K562 (cell line): Measurements from ENCODE around the gene UBE2J2. TPM values are rescaled to one million over a fixed set of nuclear protein-coding genes. Genes with fewer than 3 reads are reported as not detected.

Experiments
- ATAC-seq: fragments of 200-7000 bp; cut with Tn5 transposase; 3 replicates; pipeline ENCODE4 v1.9.1; 2020; ENCODE audit warnings: moderate library complexity
- BruUV-seq: library from RNA; stranded (reverse); fragments of 400-500 nt; replicated peaks from 2 replicates; lab custom pipeline; 2021; lab: Mats Ljungman, UMichigan
- CTCF ChIA-PET: fragments of 300-600 bp; formaldehyde crosslinking; extraction: SDS; loops from one replicate; lab custom pipeline; 2021; ENCODE audit warnings: low intra/inter-chr PET ratio; lab: Yijun Ruan, JAX
- POLR2A ChIA-PET: fragments of 300-600, 350-650 bp; sonication (Branson Sonifier 250); formaldehyde crosslinking; extraction: SDS; loops from one replicate; lab custom pipeline; 2021; ENCODE audit warnings: antibody characterized with exemption, inconsistent platforms; lab: Yijun Ruan, JAX
- DNase-seq, 4 experiments: peaks; one replicate each; pipeline versions ENCODE4 v3.0.0 to v3.0.0-alpha.2; 2011 to 2018; ENCODE audit warnings: low spot score in 3 of 4, mixed read lengths in 3 of 4; ENCODE audit errors: extremely low read depth in 1 of 4
- FAIRE-seq: peaks from 2 replicates; lab custom pipeline; 2011; peaks lifted over from hg19 to GRCh38; lab: Jason Lieb, UNC
- H2AFZ ChIP-seq: 2 replicates; pipeline ENCODE4 v1.6.0; 2011; ENCODE audit warnings: low read depth, low read length, control low read depth, inconsistent platforms
- H3K27ac ChIP-seq: fragments of 200-600 bp; 3 replicates; pipeline ENCODE4 v1.8.0; 2011; ENCODE audit warnings: low read depth, mild to moderate bottlenecking, control low read depth, inconsistent platforms, low read length, moderate library complexity, mixed read lengths; ENCODE audit errors: extremely low read depth
- H3K27me3 ChIP-seq, 2 experiments: fragments of 300-600 bp in 1 of 2; 2 replicates in 1 of 2; 3 replicates in 1 of 2; pipeline versions ENCODE4 v1.6.0 to v1.8.0; 2011; ENCODE audit warnings: inconsistent platforms in 2 of 2, low read length in 2 of 2, mild to moderate bottlenecking in 1 of 2, mixed read lengths in 1 of 2, moderate library complexity in 1 of 2; ENCODE audit not compliant: control insufficient read depth in 2 of 2, insufficient read depth in 2 of 2
- H3K36me3 ChIP-seq: fragments of 300-600 bp; 3 replicates; pipeline ENCODE4 v1.8.0; 2011; ENCODE audit warnings: mild to moderate bottlenecking, low read length, inconsistent platforms; ENCODE audit not compliant: control insufficient read depth, insufficient read depth
- H3K4me1 ChIP-seq, 2 experiments: fragments of 200-600 bp in 1 of 2; replicated peaks in 1 of 2; 2 replicates in 1 of 2; 3 replicates in 1 of 2; pipeline versions ENCODE4 v1.5.1 to v1.8.0; 2011; ENCODE audit warnings: inconsistent platforms in 2 of 2, low read length in 2 of 2, mild to moderate bottlenecking in 1 of 2, mixed read lengths in 1 of 2, moderate library complexity in 1 of 2; ENCODE audit not compliant: control insufficient read depth in 2 of 2, insufficient read depth in 2 of 2
- H3K4me2 ChIP-seq: 2 replicates; pipeline ENCODE4 v1.6.1; 2011; ENCODE audit warnings: low read length, control low read depth, inconsistent platforms, mixed read lengths; ENCODE audit not compliant: insufficient read depth
- H3K4me3 ChIP-seq: fragments of 200-600 bp; sonication (generic), shearing (Covaris generic); 2 replicates; pipeline ENCODE4 v1.5.1; 2016; ENCODE audit warnings: control low read depth, inconsistent platforms
- H3K79me2 ChIP-seq: fragments of 200-600 bp; 3 replicates; pipeline ENCODE4 v1.8.0; 2011; ENCODE audit warnings: low read length, inconsistent platforms; ENCODE audit not compliant: control insufficient read depth, insufficient read depth
- H3K9ac ChIP-seq, 2 experiments: 2 replicates each; pipeline versions ENCODE4 v1.6.0 to v1.6.1; 2011; ENCODE audit warnings: low read depth in 2 of 2, low read length in 2 of 2, control low read depth in 1 of 2, inconsistent platforms in 1 of 2, mild to moderate bottlenecking in 1 of 2, mixed read lengths in 1 of 2; ENCODE audit not compliant: insufficient read depth in 1 of 2
- H3K9me1 ChIP-seq: one replicate; pipeline ENCODE4 v1.6.0; 2011; ENCODE audit warnings: inconsistent platforms, mild to moderate bottlenecking, low read length, moderate library complexity; ENCODE audit not compliant: control insufficient read depth, insufficient read depth
- H3K9me3 ChIP-seq: replicated peaks from 2 replicates; pipeline ENCODE4 v1.5.1; 2011; ENCODE audit warnings: low read depth, low read length, inconsistent platforms; ENCODE audit not compliant: control insufficient read depth, insufficient read depth
- H4K20me1 ChIP-seq: replicated peaks from 2 replicates; pipeline ENCODE4 v1.6.1; 2011; ENCODE audit warnings: low read length, inconsistent platforms, mixed read lengths; ENCODE audit not compliant: control insufficient read depth, insufficient read depth
- CTCF ChIP-seq, 3 experiments: IDR thresholded peaks in 2 of 3; conservative IDR thresholded peaks in 1 of 3; 2 replicates each; pipeline ENCODE4 v1.5.1; 2011 to 2012; ENCODE audit warnings: low read length in 3 of 3, mild to moderate bottlenecking in 3 of 3, control low read depth in 2 of 3, improper control_type of control experiment in 1 of 3, inconsistent platforms in 1 of 3, low read depth in 1 of 3, mixed read lengths in 1 of 3, moderate library complexity in 1 of 3; ENCODE audit not compliant: insufficient read depth in 2 of 3
- PBX2 ChIP-seq, 2 experiments: IDR thresholded peaks in 1 of 2; conservative IDR thresholded peaks in 1 of 2; 2 replicates each; pipeline ENCODE4 v1.6.1; 2016; ENCODE audit warnings: low read depth in 2 of 2, mild to moderate bottlenecking in 1 of 2, missing compliant biosample characterization in 1 of 2, missing genetic modification characterization in 1 of 2, moderate library complexity in 1 of 2
- REST ChIP-seq, 2 experiments: fragments of 450-650 bp; formaldehyde crosslinking in 1 of 2; IDR thresholded peaks; 2 replicates each; pipeline versions ENCODE4 v1.4.0 to v1.6.1; 2014 to 2020; ENCODE audit warnings: mild to moderate bottlenecking in 2 of 2, borderline replicate concordance in 1 of 2, low read depth in 1 of 2
- ZKSCAN1 ChIP-seq: fragments of 150-350 bp; IDR thresholded peaks from 2 replicates; pipeline ENCODE4 v1.6.1; 2016; ENCODE audit warnings: low read depth, low read length
- ZNF263 ChIP-seq: sonication (generic); formaldehyde crosslinking; IDR thresholded peaks from 2 replicates; pipeline ENCODE4 v1.8.0; 2022; ENCODE audit warnings: mild to moderate bottlenecking, missing genetic modification reagents, borderline replicate concordance
- WGBS: fragments of 100-300 bp; shearing (Covaris generic); methylation state at CpG from one replicate; pipeline ENCODE4 v1.1.6; 2016; ENCODE audit warnings: low coverage, mixed read lengths; ENCODE audit not compliant: insufficient coverage; ENCODE audit errors: missing lambda C conversion rate; 5-methylcytosine and 5-hydroxymethylcytosine counted together
- in situ Hi-C: fragments of 300-500 bp; cut with MboI; formaldehyde crosslinking; loops from 4 replicates; pipeline ENCODE4 v1.15.0; 2018; ENCODE audit warnings: inconsistent platforms, mixed read lengths
- intact Hi-C: fragments of 100-400 bp; cut with micrococcal nuclease; formaldehyde crosslinking; loops from 2 replicates; pipeline ENCODE4 v1.14.2; 2022
- polyA plus RNA-seq, 8 experiments: library from polyadenylated mRNA; depleted of rRNA in 4 of 8; stranded (reverse) in 5 of 8; unstranded in 3 of 8; fragments of >200 nt; fragmentation: Nextera tagmentation in 2 of 8; fragmentation: Illumina TruSeq in 1 of 8; extraction: Ambion mirVana in 2 of 8; extraction: Trizol in 1 of 8; gene quantifications; 2 replicates each; pipeline versions ENCODE4 v1.2.1 to v1.2.3, GENCODE V29; 2011 to 2014; ENCODE audit warnings: inconsistent platforms in 1 of 8, missing spikeins in 1 of 8
- total RNA-seq, 7 experiments: library from RNA; depleted of rRNA in 6 of 7; stranded (reverse); fragments of >200 nt in 6 of 7; fragmentation: Illumina TruSeq in 2 of 7; extraction: Trizol in 2 of 7; gene quantifications; 2 replicates each; pipeline versions ENCODE4 v1.2.1 to v1.2.3, GENCODE V29; 2011 to 2021; ENCODE audit warnings: low replicate concordance in 1 of 7

Gene UBE2J2
- total and polyA plus RNA-seq, 9 of the 15 experiments (the other 6 are each of a cell fraction or from before 2014, with no cell fraction given): 0.93 to 112 (median 75.5) TPM

GRCh38 chr1:1302006-1302430, 28.4 kb upstream of the UBE2J2 start (continued):
- TF ChIP-seq PBX2 (CRISPR knock-in tag; IDR thresholded peaks at IDR 0.05; ENCODE audit: low read depth) (no peak), PBX2 (tag; conservative IDR thresholded peaks at IDR 0.05; ENCODE audit: low read depth) (no peak), ZNF263 (CRISPR knock-in tag) (peak; percentile 86)

- ChIA-PET CTCF (no interaction called here), POLR2A (interaction anchor here (0.6 kb wide), 1 partner anchor 722 kb away, joined by 4 read pairs; no protein-coding TSS in a partner anchor)
- Histone ChIP-seq H3K4me2 (no peak overlapping the region), H3K9me1 (peaks cover 21% of the 10 kb centered on the region), H2AFZ (no peak overlapping the region), H3K9ac (no peak overlapping the region), H3K79me2 (peaks cover 13% of the 10 kb centered on the region), H4K20me1 (peaks cover 21% of the 10 kb centered on the region; the same call in 1 of the 2 replicates), H3K27ac (no peak overlapping the region), H3K9me3 (no peaks in the 10 kb centered on the region), H3K36me3 (peaks cover 13% of the 10 kb centered on the region; the same call in 1 of the 3 replicates), H3K4me1 (peaks cover 14 to 76% of the 10 kb centered on the region in 2 experiments), H3K4me3 (no peak overlapping the region), H3K27me3 (no peaks in the 10 kb centered on the region)
- FAIRE-seq (no peak), ATAC-seq (0 out of 3 replicates have a peak, but pooled peaks have one; percentile 1), DNase-seq (no peak)
- no TSS peak for BruUV-seq
- in situ Hi-C loops (no loop called here), intact Hi-C loops (loop anchor here (10.0 kb wide), 1 partner anchor 924 kb away; the partner anchor contains the start of gene SKI)
- WGBS: 74% methylated on average over 12 of the region's 12 CpGs
- TF ChIP-seq REST (IDR thresholded peaks at IDR 0.05; ENCODE audit: borderline replicate concordance): peak; percentile 20; the same call in 1 of the 2 replicates
- no peak for TF ChIP-seq REST (CRISPR knock-in tag; IDR thresholded peaks at IDR 0.05; ENCODE audit: low read depth)
- TF ChIP-seq CTCF (IDR thresholded peaks at IDR 0.05 in 2 of 3, conservative IDR thresholded peaks at IDR 0.05 in 1 of 3; ENCODE audit: insufficient read depth in 2 of 3, low read depth in 1 of 3, low read length in 3 of 3): peak in 1 of 3 experiments; percentile 38; a peak in 1 of 6 replicates
- no peak for TF ChIP-seq ZKSCAN1
Measured at GRCh38 chr1:1300352-1300739, 26.7 kb upstream of the UBE2J2 start.
